ENCODE data around the gene INSYN2A.
A peak's percentile ranks its signal among the peaks of the same experiment; 100 is the strongest.

Gene INSYN2A, protein sequence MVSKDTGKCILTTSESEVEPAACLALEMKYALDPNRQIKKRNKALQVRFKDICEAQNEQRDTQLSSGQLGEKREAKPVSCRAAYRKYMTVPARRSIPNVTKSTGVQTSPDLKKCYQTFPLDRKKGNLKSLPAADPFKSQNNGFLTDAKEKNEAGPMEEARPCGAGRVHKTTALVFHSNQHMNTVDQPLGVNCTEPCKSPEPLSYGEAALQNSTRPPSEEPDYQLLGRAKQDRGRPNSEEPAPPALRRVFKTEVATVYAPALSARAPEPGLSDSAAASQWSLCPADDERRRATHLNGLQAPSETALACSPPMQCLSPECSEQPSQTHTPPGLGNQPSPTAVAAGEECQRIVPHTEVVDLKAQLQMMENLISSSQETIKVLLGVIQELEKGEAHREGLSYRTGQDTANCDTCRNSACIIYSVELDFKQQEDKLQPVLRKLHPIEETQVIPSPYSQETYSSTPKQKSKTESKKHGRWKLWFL

DNA sequence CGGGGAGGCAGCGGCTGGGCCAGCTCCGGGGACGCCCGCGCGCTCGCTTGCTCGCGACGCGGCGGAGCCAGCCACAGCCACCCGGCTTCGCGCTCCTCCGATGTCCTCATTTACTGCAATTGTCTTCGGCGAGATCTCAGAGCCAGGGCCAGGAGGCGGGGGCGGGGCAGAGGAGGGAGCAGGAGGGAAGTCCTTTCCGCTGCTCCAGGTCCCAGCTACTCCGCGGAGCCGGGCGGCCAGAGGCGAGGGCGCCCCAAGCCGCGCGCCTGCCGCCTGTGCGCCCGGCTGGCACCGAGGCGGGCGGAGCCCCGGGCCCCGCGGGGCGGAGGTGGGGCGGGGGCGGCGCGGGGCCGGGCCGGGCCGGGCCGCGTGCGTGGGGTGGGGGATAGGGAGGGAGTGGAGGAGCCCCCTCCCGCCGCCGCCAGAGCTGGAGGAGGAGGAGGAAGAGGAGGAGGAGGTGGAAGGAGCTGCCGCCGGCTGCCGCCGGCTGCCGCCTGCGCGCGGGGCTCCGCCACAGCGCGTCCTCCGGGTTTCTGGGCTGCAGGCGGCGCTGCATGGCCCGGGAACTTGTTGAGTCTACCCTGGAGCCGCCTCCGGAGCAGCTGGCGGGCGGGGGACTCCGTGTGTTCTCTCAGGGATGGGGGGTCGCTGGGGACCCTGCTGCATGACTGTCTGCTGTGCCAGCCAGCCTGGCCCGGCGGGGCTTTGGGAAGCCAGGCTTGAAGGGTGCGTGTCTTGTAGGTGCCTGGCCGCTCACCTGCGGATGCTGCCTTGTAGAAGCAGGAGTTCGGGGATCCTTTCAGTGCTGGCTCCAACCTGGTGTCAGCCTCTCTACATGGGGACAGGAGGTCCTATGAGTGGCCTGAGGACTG is at the start of gene INSYN2A:
Gene INSYN2A, minus strand, starts transcription at position 310 of the 872 bp plus-strand sequence. CDS start 20,196 bp downstream, outside the sequence.
- peak; percentile 16 for DNase-seq

DNA sequence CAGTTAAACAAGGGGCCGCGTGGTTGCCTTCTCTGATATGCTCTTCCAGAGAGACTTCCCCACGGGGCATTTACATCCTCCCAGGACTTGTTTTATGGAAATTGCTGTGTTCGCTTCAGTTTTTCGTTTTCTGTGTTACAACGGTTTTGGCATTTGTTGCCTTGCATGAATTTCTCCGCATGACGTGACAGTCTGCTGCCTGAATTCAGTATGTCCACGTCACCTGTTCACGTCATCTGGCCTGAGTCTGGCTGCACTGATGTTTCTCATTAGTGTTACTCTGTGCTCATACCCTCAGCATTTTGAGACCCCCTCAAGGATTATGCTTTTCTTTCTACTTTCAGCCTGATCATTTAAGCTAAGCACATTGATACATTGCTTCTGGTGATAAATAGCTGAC is 49.1 kb upstream of the INSYN2A start:
- DNase-seq, result no peak

DNA sequence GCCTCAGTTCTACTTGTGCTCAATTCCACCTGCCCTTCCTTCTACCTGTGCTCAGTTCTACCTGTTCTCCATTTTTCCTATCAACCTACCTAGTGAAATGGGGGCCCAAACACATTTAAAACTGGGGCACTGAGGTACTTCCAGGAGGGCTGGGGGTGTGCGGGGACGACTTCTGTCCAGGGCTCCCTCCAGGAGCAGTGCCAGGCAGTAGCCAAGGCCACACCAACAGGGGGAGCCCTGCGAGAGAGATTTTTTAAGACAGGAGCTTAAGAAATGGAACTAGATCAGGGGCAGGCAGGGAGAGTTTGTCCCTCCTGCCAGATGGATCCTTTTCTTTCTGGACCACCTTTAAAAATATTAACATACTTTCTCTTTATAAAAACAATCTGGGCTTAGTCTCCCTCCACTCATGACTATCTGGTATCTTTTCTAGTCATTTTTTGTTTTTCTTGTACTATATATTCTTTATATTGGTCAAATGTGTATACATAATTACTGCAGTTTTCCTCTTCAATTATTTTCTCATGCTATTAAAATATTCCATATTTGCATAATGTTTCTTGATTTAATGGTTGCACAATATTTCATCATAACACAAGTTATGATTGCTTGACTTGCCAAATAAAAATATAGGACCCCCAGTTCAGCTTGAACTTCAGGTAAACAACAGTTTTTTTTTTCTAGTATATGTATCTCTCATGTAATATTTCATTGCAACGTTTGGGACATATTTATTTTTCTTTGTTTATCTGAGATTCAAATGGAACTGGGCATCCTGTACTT is 47.3 kb upstream of the INSYN2A start:
- DNase-seq, result peak; percentile 0

DNA sequence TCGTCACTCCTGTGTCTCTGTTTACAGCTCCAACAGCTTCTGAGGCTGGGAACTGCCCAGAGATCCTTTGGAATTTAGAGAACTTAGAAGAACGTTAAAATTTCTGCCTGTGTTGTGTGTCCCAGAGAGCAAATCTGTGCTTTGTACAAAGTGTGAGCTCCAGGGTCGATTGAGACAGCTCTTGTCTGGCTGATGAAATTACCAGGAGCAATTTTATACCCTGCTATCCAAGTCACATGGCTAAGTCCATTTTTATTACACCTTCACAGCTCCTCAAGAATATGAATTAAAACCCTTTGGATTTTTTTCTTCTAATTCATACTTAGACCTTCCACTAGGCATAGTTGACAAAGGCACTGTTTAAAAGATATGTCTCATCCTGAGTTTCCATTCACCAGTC is 46.5 kb upstream of the INSYN2A start:
- no peak for DNase-seq

DNA sequence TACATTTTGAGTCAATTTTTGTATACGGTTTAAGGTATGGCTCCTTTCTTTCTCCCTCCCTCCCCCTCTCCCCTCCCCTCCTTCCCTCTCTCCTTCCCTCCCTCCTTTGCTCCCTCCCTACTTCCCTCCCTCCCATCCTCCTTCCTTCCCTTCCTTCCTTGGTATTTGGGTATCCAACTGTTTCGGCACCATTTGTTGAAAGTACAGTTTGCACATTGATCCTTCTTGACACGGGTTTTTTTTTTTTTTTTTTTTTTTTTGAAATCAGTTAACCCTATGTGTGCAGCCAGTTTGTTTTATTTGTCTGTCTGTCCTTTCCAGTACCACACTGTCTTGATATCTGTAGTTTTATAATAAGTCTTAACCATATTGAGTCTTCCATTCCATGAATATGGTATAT is 39.9 kb upstream of the INSYN2A start:
- no peak for DNase-seq

DNA sequence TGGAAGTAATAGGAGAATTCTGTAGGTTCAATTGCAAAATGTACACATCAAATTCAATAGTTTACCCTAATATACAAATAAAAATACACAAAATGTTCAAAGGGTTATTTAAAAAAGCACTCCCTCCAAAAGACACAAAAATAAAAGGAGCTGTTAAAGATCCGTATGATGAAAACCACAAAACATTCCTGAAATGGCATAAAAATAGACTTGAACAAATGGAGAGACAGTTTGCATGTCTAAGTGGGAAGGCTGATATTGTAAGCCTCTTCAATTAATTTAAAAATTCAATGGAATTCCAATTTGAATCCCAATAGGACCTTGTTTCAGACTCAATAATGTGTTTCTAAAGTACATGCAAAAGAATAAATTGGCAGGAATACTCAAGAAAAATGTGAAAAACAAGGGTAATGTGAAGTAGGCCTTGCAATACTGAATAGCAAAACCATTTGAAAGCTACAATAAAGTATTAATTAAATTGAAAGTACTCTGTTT is 38.0 kb upstream of the INSYN2A start:
- DNase-seq, result no peak

DNA sequence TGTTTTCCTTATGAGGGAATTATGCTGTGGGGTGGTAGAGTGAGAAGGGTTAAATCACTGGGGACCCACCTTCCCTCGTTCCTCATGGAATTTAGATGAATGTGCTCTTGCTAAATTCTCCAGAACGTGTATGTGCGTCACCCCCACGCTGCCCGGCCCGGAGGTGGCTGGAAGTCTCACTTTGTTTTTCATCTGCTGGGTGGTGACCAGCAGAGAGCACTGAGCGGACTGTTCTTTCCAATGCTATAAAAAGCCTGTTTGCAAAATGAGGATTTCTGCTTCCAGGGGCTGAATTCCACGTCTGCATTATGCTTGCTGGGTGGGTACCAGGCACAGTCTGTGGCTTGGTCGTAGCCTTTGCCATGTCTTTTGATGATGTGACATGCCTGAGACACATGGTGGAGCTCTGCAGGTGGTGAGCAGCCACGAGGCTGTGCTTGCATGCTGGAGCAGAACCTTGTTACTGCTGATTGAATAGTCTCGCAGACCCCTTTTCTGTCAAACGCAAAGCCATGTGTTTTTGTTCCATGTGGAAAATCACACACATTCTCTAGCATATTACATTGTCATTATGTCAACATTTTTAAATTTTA is 31.9 kb upstream of the INSYN2A start:
- DNase-seq, result no peak

DNA sequence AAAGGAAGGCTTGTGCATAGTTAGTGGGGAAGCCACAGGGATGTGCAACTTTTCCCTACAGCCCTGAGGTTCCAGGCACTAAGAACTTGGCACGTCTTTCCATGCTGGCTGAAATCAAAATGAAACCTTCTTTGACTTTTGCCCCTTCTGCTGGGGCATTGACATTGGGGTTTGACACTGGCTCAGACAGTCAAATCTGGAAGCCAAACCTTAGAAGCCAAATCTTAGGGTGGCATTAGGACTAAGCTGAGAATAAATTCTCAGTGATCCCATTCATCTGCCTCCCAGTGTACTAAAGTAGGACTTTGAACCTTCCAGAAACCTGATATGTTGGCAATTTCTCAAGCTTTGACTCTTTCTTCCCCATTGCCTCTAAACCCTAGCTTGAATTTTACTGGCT is 31.3 kb upstream of the INSYN2A start:
- no peak for DNase-seq

DNA sequence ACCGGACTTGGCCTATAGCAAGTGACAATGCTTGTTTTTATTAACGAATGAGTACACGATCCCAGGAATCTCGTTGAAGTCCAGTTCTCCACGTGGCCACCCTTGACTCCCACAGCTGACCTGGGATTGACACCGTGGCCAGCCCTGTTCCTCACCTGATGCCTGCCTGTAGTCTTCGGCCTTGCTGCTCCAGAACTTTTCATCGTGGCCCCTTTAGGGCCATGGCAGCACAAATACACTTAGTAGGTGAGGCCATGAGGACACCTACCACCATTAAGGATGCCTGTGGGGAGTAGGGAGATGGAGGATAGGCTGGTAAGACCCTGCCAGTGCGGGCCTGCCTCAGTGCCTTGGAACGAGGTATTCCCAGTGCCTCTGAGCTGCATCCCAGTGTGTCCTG is 30.6 kb upstream of the INSYN2A start:
- no peak for DNase-seq

DNA sequence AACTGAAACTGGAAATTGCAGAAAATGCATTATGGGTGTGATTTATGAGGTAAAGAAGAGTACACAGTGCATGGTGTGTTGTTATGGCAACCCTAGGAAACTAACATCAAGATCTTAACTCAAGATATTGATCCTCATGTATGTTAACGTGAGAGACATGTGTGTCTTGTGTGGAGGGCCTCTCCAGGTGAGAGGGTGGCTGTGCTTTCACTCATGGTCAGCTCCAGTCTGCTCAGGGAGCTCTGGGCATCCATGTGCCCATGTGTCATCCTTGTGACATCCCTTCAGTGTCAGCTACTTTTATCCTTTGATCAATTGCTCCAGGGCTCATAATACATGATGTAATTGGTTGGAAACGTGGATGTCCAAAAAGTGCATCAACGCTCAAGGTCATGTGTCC is 24.9 kb upstream of the INSYN2A start:
- DNase-seq, result no peak

DNA sequence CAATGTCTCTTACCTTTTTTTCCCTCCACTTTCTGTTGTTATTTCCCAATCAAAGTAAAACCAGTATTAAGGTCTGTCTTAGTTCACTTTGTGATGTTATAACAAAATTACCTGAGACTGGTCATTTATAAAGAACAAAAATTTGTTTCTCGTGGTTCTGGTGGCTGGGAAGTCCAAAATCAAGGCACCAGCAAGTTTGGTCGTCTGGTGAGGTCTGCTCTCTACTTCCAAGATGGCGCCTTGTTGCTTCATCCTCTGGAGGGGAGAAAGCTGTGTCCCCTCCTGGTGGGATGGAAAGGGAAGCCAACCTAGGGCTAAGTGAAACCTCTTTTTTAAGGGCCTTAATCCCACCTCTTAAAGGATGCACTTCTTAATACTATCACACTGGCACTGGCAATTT is 22.3 kb upstream of the INSYN2A start:
- no peak for DNase-seq

DNA sequence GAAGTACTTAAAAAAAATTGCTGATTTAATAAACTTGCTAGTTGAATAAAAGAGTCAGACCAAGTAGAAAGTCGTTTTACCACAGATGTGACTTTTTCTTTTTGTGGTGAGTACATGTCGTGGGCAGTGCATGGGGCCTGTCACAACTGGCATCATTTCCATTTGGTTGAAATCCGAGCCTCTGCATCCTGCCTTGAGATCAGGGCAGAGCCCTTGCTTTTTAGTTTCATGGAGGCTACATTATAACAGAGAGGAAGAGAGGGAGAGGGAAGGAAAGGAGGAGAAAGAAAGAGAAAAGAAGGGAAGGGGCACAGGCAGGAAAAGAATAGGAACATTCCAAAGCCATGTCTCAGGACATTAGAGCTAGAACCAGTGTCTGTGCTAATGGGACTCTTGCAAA is 20.4 kb upstream of the INSYN2A start:
- DNase-seq, result no peak

DNA sequence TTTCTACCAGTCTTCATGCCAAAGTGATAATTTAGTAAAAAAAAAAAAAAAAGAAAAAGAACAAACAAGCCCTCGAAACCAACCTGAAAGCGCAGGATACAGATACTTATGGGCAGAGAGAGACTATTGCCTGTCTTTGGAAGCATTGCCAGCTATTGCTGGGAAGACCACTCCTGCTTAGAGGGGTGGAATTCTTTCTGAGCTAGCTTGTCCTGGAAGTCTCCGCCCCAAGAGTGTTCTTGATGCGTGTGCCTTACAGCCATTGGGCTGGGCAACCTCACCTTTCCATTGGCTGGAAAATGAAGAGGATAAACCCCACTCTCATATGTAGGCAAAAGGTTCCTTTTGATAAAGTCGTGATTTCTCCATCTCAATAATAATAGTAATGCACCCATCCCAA is 19.9 kb upstream of the INSYN2A start:
- no peak for DNase-seq

DNA sequence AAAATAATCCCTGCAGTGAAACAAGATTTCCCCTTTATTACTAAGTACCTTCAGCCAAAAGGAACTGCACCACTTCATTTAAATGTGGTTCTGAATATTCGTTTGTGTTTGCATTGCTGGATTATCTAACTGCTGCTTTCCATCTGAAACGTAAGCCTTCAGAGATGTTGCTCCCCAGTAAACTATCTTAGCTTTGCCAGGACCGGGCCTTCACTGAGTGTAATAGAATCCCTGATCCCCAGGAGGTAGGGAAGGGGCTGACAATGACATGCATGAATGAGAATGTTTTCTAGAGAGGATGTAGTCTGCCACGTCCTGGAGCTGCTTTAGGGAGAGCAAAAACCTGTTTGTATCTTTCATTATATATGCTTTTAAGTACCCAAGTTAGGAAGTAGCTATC is 19.5 kb upstream of the INSYN2A start:
- no peak for DNase-seq

DNA sequence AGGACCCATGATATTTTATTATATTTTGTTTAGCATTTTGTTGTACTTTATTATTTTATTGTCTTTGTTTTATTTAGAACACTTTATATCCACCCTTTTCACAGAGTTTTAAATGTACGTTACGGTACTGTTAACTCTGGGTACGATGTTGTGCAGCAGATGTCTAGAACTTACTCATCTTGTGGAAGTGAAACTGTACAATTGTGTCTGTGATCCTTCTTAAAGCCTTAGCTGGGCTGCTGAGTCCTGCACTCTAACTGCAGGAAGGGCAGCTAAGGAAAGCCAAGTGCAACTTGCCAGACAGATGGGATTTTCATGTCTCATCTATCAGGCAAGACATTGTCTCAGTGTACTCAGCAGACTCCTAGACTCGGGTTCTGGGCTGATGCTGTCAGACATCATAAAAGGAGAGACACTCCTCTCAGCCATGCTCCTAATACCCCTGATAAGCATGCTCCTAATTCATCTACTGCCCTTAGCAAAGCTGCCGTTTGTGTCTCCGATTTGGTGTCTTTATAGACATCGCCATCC is 14.6 kb upstream of the INSYN2A start:
- DNase-seq, result no peak

DNA sequence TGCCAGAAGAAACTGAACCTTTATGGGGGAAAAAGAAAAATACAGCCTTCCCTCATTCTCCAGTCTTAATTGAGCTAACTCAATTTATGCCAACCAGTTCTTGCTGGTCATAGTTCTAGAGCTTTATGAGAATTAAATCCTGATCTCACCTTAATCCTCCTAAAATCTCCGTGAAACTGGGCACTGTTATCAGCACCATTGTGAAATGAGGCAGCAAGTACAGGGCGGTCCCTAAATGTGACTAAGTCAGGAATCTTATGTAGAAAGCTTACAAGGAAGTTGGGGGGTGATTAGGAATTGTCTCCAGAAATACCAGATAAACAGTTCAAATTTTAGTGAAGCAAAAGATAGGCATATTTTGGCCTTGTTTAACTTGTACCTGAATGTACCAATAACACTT is 10.7 kb upstream of the INSYN2A start:
- no peak for DNase-seq

DNA sequence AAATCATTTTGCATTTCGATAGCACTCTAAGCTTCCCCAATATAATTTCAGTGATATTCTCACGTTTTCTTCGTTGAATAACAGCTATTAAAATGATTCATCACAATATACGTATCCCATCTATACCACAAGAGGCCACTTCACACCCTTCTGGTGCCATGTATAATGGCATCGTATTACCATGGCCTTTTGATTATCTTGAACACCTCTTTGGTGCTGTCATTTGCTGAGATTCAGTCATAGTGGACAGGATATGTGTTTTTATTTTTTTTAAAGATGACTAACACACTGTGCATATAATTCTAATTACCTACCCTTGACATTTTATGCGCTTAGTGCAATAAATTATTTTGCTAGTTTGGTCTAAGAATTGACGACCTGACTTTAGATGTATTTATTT is 6.7 kb upstream of the INSYN2A start:
- DNase-seq, result no peak

DNA sequence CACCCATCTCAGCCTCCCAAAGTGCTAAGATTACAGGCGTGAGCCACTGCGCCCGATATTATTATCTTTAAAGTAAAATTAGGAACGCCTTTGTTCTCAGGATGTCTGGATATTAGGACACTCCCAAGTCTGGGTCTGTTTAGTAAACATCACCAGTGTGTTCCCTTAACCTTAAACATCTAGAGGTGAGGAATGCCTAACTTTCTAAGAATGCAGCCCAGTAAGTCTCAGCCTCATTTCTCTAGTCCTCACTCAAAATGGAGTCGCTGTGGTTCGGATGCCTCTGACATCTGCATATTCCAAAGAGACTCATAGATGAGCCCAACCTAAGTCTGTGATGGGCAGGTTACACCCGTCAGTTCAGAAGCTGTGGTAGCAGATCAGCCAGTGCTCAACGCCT is 4.3 kb upstream of the INSYN2A start:
- no peak for DNase-seq

DNA sequence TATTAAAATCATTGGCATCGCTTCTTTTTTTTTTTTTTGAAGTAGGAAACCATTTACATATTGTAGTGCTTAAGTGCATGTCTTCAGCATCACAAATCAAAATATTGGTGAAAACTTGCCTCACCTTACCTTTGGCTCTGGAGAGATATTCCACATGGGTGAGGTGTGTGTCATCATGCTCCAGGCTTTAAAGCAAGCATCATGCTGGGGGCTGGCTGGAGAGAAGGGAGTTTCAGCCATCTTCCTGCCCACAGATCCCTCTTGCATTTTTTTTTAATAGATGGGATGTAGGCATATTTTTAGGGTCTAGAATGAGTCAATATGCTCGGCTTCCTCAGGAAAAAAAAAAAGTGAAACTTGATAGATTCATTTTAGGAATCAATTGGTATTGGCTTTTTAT is 2.3 kb upstream of the INSYN2A start:
- no peak for DNase-seq

DNA sequence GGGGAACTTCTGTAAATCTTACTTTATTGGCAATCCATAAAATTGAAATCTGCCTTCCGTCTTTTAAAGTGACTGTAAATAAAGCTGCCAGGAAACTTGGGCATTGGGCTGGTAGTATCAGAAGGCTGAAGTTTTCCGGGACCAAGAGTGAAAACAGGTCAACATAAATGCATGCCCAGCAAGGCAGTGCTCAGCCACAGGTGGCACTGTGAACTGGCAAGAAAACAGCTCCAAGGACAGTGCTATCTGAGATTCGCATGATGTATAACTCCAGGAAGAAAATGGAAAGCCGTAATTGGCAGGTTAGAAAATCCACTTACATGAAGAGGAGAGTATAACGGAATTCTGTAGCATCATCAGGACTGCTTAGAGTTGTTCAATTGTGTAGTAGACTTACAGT is 1.9 kb upstream of the INSYN2A start:
- DNase-seq, result no peak

DNA sequence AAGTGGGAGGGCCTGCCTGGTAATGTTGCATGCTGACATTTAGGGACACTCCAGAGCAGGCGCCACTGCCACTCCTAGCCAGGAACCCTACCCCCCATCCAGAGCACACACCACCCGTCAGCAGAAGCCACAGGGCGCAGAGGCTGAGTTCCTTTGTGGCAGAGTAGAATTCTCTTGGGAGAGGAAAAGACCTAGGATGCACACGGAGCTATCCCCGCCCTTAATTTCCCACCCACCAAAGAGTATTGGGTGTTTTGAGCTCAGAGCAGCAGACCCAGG is 702 bp upstream of the INSYN2A start:
- no peak for DNase-seq

DNA sequence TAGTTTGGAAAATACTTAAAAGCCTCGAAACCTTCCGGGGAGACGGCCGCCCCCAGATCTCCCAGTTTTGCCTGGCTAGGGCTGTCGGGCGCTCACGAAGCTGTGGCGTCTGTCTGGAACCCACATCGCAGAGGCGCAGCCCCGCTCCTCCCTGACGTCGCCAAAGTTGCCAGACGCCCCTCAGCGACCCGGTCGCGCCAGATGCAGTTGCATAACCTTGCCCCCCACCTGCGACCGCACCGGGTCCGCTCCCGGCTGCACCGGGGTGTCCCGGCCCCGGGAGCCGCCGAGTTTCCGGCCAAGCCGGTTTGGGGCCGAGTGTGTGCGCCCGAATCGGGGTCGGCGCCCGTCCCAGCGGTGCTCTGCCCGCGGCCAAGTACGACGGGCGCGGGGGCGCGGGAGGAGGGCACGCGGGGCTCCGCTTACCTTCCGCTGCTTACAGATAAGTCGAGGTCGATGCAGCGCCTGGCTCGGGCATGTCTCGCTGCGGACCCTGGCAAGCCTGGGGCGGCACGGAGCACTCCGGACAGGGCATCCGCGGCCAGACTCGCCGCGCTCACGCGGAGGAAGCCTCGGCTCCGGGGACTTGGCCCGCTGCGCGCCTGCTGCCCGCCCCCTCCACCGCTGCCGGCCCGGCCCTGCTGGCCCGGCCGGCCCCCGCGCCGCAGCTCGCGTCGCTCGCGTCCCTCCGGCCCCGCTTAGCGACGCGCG is 665 bp downstream of the INSYN2A start:
- DNase-seq, result no peak
